HG03196 (cell line): ENCODE data around the gene ZNF266.
A peak's percentile ranks its signal among the peaks of the same experiment; 100 is the strongest.

Source experiments
- ATAC-seq: cut with Tn5 transposase; IDR thresholded peaks from one replicate; pipeline ENCODE4 v1.9.1; 2021; ENCODE audit not compliant: unreplicated experiment

The ZNF266 gene

DNA sequence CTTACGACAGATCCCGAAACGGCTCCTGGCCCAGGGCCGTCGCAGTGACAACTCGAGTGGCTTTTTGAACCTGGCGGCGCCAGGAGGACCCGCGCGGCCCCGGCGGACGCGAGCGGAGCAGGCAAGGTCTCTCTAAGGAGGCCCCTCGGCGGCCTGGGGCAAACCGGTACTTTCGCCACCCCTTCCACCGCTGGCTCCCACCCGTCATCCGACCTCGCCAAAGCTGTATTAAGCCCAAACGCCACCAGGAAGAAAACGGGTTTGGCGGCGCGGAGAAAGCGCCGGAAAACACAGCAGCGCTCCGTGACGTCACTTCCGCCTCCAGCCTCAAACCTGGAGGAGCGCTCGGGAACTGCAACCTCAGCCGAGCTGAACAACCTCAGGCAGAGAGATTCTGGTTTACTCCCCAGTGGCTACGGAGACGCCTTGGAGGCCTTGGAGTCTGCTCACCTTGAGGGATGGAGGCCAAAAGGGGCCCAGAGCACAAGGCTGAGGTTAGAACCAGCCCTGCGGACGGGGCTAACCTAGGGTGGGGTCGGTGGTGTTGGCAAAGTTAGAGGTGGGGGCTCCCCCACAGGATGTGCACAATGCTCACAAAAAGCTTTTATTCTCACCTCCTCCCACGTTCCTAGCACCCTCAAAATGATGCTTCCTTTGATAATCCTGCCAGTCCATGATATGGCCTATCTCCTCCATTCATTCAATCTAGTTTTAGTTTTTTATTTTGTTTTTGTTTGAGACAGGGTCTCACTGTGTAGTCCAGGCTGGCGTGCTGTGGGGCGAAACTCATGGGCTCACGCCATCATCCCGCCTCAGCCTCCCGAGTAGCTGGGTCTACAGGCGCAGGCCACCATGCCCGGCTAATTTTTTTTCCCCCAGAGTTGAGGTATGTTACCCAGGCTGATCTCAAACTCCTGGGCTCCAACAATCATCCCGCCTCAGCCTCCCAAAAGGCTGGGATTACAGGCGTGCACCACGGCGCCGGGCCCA, at the start of gene ZNF266:
Gene ZNF266, minus strand, starts transcription at position 295 of the 990 bp plus-strand sequence. CDS start 15,484 bp downstream, outside the sequence.
- peak; percentile 91 for ATAC-seq

DNA sequence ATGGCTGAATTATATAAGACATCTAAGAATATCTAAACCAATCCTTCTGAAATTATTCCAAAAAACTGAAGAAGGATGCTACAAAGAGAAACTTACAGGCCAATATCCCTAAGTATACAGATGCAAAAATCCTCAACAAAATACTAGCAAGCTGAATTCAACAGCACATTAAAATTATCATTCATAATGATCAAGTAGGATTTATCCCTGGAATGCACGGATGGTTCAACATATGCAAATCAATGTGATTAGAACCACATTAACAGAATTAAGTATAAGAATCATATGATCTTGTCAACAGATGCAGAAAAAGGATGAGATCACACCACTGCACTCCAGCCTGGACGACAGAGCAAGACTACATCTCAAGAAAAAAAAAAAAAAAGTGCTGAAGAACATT, 49.8 kb upstream of the ZNF266 start:
- ATAC-seq = no peak

DNA sequence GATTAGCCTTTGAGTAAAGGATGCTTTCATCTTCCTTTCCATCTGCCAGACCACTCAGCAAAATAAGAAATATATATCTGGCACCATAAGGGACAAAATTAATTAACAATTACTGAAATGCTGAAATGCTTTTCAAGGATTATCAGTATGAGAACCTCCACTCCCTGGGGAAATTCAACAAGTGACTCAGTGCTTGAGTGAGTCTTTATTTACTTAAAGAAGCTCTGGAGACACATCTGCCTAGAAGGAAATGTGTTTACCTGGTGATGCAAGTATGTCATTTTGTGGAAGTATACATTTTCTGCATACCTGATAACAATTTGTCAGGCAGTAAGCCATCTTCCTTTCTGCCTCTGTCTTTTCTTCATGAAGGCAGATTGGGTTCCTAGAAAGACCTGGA, 39.6 kb upstream of the ZNF266 start:
- ATAC-seq = no peak

DNA sequence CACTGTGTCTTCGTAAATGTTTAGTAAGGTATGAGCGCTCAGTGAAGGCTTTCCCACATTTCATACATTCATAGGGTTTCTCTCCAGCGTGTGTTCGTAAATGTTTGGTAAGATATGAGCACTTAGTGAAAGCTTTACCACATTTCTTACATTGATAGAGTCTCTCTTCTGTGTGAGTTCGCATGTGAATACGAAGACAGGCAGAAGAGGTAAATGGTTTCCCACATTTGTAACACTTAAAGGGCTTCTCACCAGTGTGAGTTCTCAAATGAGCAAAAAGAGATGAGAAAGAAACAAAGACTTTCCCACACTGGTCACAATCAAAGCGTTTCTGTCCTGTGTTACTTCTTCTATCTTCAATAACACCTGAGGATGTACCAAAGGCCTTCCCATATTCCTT, 31.8 kb upstream of the ZNF266 start:
- no peak for ATAC-seq

DNA sequence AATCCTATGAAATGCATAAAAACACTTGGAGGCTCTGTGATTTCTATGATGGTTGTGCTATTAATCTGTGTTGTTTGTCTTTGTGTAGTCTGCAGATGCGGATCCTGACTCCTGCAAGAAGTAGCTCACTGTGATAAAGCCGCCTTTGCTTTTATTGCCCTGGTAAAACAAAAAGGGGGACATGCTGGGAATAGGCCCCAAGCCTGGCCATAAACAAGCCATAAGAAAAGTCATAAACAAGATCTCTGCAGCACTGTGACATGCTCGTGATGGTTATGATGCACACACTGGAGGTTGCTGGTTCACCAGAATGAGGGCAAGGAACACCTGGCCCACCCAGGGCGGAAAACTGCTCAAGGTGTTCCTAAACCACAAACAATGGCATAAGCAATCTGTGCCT, 26.6 kb upstream of the ZNF266 start:
- no peak for ATAC-seq

DNA sequence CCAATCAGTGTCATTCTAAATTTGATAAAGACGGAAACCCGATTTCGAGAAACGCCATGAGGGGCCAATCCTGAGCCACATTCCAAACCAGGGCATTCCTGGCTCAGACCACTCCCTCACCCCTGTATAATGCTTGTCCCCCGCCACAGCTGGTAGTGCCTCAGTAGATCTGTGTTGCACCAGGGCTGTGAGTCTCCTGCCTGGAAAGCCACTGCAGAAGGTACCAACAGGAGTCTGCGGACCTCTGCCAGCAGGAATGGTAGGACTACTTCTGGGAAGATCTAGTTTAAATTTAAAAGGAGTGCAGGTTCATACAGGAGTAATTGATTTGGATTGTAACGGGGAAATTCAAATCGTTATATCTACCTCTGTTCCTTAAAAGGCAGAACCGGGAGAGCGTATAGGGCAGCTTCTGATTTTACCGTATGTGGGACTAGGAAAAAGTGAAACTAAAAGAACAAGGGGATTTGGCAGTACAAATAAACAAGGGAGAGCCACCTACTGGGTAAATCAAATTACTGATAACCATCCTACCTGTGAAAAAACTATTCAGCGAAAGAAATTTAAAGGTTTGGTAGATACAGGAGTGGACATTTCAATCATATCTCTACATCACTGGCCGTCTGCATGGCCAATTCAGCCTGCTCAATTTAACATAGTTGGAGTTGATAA, 20.8 kb upstream of the ZNF266 start:
- ATAC-seq = no peak

DNA sequence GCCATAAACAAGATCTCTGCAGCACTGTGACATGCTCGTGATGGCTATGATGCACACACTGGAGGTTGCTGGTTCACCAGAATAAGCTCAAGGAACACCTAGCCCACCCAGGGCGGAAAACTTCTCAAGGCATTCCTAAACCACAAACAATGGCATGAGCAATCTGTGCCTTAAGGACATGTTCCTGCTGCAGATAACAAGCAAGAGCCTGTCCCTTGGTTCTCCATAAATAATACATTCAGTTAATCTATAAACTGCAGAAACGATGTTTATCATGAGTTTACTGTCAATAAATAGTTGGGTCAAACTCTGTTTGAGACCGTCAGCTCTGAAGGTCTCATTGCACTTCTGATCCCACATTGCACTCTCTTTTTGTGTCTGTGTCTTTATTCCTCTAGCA, 18.6 kb upstream of the ZNF266 start:
- ATAC-seq = no peak

DNA sequence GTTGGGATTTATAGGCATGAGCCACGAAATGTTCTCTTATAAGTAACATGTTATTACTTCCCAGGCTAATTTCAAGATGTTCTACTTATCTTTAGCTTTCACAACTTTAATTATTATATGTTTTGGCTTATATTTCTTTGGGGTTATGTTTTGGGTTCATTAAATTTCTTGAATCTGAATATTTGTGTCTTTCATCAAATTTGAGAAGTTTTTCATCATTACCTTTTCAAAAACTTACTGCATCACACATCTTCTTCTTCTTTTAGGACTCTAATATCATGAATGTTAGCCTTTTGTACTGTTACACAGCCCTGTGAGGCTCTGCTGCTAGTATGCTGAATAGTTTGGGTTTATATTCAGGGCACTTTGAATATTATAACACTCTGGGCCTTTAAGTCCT, 9.7 kb upstream of the ZNF266 start:
- ATAC-seq = no peak

DNA sequence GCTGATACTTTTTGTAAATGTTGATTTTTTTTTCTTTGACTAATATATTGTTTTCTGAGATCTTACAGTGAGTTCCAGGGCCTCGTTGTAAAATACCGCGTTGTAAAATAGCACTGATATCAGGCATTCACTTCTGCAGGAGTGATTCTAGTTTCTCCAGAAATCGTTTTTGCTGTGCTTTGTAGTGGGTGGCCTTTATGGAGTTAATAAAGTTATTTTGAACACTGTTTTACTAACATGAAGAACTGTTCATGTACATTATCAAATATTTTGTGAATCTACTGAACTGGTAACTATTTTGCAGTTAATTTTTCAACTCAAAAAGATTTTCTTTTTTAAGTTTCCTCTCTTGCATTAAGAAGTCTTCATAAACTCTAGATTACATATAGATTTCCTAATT, 985 bp upstream of the ZNF266 start:
- ATAC-seq = no peak

DNA sequence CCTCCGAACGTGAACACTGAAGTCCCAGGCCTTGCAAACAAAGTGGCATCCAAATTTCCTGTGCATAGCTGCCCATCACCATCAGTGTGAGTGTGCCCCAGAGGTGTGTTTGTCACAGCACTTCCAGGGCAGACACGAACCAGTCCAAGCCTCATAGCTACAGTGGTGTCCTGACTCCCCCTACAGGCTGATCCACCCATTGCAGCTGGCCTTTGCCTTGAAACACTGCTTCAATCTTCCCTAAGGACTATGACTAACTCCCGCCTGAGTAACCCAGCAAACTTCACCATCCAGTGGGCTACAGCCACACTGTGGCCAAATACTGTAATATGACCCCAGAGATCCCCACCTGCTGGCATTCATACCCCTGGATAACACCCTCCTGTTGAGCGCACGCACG, 3.9 kb downstream of the ZNF266 start:
- no peak for ATAC-seq

DNA sequence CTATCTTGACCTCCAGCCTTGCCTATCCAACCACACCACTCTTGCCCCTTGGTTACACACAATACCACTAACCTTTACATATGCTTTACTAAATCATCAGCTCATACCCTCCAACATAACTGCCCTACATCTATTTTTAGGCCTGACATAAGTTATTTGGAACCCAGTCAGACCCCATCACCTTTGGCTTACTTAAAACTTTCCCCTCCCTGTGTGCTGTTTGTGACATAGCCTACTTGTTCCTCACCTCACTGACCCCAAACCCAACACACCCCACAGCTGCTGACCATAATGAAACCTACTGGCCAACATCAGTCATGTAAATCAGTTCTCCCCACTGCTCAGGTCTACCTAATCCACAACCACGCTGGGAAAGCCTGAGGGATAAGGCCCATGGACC, 4.9 kb downstream of the ZNF266 start:
- ATAC-seq = no peak

DNA sequence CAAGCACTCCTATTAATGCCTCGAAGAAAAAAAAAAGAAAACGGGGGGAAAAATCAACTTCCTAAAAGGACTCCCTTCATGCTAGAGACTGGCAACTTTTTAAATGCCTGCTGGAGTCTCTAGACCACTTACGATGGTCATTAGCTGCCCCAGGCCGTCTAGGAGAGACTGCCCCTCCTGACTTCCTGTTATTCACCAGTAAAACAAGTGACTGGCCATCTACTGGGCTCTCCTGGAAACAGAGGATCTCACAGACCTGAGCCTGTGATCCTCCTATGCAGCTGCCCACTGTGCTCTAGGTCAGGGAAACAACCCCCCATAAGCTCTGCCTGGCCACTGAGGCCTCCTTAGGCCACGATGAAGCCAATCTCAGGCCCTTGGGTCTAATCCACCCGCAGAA, 7.4 kb downstream of the ZNF266 start:
- ATAC-seq = no peak

DNA sequence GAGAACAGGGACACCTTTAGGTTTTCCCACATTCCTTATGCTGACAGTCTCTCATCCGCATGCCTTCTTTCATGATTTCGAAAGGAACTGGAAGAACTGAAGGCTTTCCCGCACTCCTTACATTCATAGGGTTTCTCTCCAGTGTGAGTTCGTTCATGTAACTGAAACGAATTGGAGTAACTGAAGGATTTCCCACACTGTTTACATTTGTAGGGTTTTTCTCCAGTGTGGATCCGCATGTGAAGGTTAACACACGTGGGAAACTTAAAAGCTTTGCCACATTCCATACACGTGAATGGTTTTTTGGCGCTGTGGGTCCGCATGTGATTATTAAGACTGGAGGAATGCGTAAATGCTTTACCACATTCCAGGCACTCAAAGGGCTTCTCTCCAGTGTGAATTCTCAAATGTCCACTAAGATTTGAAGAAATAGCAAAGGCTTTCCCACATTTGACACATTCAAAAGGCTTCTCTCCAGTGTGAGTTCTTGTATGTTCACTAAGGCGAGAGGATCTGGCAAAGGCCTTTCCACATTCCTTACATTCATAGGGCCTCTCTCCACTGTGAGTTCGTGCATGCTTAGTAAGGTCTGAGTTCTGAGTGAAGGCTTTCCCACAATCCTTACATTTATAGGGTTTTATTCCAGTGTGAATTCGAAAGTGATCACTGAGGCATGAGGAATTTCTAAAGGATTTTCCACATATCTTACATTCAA, 22.0 kb downstream of the ZNF266 start:
- no peak for ATAC-seq

DNA sequence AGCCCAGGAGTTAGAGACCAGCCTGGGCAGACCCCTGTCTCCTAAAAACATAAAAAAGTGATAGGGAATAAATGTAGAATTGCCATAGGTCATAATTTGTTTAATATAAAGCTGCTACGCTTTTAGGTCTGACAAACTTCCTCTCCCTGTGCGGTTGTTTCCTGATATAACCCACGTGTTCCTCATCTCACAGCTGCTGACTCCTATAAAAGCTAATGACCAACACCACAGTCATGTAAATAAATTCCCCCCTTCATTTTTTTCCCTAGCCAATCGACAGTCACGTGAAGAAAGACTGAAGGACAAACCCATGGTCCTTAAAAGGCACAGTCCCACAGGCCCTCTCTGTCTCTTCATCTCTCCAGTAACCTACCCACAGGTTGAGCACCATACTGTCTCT, 27.5 kb downstream of the ZNF266 start:
- ATAC-seq = no peak

DNA sequence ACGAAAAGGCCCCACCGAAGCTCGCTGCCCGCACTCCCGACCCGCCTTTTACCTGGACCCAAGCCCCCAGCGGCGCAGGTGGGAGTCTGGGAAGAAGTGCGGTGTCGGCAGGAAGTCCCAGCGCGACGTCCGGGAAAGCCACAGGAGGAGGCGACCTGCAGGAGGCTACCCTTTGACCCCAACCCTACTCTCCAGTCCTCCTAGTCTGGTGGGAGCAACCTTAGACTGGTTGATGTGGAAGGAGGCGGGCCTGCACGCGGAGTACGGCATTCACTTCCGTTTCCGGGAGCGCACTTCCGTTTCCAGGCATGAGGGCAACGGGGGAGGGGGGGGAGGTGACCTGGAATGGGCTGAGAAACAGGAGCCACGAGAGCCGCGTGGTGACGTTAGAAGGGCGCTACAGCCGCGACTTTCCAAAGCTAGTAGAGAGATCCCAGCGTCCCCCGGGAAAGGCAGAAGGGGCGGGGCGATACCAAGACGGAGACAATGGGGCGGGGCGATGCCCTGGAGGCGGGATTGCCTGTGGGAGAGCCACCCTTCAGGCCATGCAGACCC, 28.5 kb downstream of the ZNF266 start:
- ATAC-seq = no peak

DNA sequence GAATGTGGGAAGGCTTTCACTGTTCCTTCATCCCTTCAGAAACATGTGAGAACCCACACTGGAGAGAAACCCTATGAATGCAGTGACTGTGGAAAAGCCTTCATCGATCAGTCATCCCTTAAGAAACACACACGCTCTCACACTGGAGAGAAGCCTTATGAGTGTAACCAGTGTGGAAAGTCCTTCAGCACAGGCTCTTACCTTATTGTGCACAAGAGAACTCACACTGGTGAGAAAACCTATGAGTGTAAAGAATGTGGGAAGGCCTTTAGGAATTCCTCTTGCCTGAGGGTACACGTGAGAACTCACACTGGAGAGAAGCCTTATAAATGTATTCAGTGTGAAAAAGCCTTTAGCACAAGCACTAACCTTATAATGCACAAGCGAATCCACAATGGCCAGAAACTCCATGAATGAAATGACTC, 54.0 kb downstream of the ZNF266 start:
- ATAC-seq = no peak

DNA sequence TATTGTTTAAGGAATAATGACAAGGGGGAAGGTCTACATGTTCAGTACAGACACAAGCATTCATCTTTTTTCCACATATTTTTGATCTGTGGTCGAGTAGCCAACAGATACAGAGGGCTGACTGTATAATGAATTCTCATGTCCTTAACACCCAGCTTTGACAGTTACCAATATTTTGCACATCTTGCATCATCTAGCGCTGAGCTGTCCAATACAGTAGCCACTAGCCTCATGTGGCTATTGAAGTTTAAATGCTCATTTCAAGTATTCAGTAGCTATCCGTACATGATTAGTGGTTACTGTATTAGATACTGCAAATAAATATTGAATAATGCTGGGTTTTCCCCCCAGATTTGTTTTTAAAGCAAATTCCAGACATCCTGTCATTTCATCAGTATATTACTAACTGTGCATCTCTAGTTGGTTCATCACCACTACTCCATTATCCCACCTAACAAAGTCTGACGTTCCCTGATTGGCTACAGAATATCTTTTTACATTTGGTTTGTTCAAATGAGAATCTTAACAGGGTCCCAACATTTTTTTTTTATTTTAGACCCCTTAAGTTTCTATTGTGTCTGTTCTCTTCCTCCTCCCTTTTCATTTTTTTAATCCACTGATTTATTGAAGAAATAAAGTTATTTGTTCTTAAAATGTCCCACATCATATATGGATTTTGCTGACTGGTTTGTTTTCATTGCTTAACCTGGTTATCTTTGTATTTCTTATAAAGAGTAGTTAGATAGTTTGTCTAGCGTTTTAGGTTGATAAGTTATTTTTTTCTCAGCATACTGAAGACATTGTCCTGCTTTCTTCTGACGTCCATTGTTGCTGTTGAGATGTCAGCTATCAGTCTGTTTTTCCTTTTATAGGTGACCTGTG, 64.4 kb downstream of the ZNF266 start:
- ATAC-seq = no peak

DNA sequence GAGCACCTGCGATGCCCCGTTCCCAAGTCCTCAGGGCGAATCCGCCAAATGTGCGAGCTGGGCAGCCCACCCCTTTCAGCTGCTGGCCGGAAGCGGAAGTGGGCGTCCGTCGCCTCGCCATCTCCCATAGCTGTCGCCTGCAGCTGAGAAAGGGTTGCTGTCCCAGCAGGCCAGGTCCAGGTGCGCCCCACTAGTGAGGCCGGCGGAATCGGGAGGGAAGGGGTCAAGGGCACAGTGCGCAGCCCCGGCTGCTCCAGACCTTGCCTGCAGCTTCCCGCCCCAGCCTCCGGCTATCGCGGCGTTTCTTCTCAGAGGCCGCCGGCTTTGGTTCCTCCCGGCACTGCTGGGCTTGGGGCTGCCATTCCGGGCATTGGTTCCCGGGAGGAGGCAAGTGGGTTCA, 72.5 kb downstream of the ZNF266 start, which contains the start of gene ZNF177:
Gene ZNF177, plus strand, starts transcription at position 109 of the 400 bp plus-strand sequence. CDS start 15,299 bp downstream, outside the sequence.
- ATAC-seq = no peak
